Suppressor macrophage (primary cell): ENCODE measurements around the gene TRIM9.
"Not testable (repeated sequence)": the region's sequence is repeated elsewhere in the genome, so short reads cannot be mapped to it uniquely, and the experiment has no call there.

ENCODE experiments used
- DNase-seq, 4 experiments: peaks; one replicate each; pipeline ENCODE4 v3.0.0-alpha.2; 2020 to 2022

The TRIM9 gene

DNA sequence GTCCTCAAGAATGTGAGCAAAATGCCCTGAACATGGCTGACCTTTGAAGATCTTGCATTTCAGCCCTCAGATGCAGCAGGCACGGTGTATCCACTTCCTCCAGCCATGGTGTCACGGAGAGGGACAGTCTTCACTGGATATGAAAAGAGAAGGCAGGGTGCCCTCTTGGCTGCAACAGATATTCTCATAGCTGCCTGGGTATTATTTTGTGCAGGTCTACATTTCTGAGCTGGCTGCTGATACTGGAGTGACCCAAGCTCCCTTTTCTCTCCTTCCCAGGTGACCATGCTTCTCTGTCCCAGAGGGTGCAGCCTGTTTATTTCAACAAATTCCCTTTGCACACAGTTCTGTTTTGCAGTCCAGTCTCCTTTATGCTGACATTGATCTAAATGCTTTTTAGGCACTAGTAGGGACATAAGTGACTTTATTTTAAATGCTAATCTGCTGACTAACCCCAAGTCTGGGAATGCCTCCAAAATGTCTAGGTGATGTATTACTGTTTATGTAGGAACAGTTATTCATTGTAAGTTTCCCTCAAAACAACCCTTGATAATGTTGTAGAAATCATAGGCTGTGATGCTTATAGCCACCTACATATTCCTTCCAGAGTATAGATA lies 133.2 kb downstream of the TRIM9 start:
- peak in 3 of 4 experiments; percentile 18 to 29 (median 27) for DNase-seq

DNA sequence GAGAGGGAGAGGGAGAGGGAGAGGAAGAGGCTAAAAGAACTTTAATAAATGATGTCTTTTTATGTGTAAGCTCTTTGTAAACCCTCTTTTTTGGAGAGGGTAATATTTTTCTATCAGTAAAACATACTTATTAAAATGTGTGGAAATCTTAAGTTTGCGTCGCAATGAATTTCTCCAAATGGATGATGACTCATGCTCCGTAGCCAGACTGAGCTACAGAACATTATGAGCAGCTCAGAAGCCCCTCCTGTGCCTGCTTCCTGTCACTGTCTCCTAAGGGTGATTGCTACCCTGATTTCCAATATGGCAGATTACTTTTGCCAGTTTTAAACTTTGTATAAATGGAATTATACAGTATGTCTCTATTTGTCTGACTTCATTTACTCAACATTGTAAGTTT lies 137.6 kb downstream of the TRIM9 start:
- DNase-seq, result peak; percentile 11 to 48 (median 30)

DNA sequence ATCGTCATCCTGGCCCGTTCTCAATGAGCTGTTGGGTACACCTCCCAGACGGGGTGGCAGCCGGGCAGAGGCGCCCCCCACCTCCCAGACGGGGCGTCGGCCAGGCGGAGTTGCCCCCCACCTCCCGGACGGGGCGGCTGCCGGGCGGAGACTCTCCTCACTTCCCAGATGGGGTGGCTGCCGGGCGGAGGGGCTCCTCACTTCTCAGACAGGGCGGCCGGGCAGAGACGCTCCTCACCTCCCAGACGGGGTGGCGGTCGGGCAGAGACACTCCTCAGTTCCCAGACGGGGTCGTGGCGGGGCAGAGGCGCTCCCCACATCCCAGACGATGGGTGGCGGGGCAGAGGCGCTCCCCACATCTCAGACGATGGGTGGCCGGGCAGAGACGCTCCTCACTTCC lies 138.5 kb downstream of the TRIM9 start:
- DNase-seq, result not testable (repeated sequence)

DNA sequence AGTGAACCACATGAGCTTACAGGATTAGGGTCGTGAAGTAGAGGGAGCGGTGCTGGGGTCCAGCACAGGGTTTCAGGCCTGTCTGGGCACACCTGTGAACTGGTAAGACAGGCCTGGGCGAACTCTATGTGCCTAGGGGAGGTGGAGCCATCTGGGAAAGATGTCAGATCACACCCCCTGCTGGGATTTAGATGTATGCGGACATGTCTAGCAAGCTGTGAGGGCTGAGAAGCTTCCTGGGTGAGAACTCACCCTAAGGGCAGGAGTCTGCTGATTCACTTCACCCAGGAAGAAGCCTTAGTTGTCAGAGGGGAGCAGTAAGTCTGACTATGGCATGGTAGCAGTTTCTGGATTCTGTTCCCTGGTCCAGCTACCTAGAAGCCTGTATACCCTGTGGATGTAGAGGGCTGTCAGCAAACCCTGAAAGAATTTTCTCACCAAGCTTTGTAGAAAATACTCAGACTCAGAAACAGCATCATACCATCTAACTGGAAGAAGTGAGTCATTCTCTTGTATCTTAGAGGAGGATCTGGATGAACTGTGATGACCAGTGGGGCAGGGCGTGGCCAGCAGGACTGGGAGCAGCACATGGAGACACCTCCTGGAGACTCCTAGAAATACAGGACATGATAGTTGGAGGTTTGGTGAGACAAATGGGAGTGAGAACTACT lies 139.4 kb downstream of the TRIM9 start:
- peak; percentile 85 to 95 (median 88) for DNase-seq

DNA sequence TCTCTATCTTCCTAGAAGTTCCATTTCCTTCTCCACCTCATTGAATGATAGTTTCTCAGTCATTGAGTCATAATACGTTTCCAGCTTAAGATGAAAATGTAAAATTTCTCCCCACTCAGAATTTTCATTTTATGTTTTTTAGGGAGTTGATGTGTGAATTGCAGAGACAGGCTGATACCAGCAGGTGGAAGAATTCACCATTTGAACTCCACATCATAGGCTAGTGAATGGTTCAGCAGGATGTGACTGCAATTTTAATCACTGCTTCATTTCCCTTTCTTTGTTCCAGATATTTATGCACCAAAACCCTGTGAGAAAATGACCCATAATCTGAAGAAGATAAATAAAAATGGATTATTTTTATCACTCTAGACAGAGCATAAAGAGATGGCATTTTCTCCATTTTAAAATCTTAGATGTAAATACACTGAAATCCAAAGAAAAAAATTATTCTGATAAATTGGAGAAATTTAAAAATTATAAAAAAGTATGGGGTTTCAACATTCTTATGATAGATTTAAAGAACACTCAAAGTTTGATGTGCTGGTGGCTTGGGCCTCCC lies 140.0 kb downstream of the TRIM9 start:
- DNase-seq, result peak; percentile 24 to 67 (median 56)

DNA sequence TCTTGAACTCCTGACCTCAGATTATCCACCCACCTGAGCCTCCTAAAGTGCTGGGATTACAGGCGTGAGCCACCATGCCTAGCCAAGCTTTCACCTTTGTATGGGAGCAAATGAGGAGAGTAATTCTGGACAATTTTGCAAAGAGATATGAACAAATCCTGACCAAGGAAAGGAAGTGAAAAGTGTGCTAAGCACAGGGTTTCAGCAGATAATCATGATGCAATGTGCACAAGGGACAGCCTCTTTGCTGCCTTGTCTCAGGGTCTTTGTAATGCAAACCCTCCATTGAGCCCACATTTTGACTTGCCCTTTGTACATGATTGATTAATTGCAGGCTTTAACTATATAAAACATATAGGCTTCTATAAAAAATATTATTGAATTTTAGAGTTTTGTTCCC lies 141.4 kb downstream of the TRIM9 start:
- peak in 3 of 4 experiments; percentile 13 to 39 (median 21) for DNase-seq

DNA sequence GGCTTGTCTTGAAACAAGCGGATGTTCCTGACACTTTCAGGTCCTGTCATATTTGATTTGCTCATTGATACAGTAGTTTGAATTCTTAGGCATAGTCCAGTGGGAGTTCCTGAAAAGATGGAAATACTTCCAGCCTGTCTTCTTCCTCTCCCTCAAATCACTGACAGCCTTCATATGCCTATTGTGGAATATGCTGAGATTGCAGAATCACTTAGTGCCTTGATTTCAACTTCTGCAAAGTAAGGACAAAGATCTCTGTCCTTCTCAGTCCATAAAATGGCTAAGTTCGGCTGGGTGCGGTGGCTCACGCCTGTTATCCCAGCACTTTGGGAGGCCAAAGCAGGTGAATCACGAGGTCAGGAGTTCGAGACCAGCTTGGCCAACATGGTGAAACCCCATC lies 143.9 kb downstream of the TRIM9 start:
- DNase-seq, result peak; percentile 25 to 74 (median 46)

DNA sequence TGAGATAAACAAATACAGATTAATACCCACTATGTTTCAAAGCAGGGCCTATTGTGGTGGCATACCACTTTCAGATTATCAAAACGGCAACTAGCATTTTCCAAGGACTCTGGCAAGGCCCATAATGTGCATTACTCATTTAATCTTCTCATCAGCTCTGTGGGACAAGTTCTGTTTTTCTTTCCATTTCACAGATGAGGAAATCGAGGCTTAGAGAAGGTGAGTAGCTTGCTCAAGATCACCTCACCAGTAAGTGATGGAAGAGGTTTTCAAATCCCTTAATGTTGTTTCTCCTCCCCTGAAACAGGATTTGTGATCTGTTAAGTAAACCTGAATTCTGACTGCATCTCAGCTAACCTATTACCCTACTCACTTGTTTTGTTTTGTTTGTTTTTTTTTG lies 146.7 kb downstream of the TRIM9 start:
- DNase-seq, result no peak

DNA sequence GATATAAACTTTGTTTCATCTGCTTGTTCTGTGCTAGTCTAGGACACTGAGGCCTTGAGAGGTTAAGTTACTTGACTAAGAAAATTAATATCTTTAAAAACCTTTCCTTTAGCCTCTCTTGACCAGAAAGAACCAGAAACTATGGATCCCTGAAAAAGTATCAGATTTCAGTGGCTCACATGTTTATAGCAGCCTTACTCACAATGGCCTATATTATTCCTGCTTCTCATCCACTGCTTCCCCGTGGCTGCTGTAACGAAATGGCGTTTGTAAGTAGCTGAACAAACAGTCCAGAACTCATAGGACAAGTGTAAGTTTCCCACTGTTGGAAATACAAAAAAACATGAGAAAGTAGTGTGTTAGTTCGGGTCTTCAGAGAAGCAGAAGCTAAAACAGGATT lies 147.5 kb downstream of the TRIM9 start:
- DNase-seq, result no peak

DNA sequence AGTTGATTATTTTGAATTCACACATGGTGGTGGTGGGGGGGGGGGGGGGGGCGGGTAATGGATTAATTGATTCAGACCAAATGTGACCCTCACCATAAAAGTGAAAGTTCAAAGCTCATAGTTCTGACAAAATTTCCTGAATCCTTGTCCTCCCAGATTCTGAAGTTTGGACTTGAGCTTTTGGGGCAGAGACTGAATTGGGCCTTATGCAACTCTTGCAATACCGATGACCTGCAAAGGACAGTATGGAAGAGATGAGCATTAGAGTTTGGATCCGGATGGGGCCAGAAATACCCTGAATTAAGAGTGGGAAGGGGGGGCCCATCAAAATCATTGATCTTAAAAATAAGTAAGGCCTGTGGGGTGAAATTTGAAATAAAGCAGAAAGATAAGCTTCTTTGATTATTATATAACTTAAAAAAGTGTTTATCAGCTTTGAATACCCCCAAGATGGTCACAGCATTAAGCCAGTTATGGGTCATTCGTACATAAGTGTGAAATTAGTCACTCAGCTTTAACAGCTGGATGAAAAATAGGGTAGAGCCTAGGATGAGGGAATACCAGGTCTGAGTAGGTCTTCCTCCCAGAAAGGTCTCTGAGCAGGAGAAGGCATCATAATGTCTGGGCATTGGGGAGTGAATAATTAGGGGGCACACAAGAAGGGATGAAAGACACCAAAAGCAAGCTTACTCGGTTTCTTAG lies 148.5 kb downstream of the TRIM9 start:
- no peak for DNase-seq

DNA sequence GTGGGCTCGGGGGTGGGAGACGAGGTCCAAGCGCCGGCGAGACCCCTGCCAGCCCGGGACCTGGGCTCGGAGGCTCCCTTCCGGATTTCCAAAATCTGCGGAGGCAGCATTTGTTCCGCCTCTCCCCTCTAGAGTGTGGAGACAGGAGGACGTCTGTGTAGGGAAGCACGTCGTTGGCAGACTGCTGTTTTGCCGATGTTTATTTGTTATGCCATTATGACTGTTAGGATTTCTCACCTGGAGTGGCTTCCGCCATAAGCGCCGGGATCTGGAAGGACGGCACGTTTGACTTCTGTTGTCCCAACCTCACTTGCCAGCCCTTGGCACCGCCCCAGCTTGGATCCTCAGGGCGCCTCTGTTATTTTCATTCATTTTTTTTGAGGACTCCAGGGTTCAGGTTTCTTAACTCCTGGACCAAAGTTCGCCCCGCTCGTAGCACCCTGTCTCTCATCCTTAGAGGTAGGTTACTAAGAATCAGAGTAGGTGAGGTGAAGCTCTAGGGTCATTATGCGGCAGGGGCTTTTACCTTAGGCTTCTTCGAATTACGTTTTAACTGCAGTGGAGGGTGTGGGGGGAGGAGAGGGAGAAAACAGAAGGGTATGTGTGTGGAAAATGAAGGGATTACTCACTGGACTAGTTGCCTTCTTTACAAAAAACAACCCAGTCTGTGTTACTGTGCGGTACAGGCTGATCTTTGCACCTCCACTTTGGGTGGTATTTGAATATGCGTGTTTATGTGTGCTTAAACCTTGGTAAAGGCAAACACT lies 150.1 kb downstream of the TRIM9 start:
- DNase-seq, result peak in 1 of 4 experiments; percentile 73

DNA sequence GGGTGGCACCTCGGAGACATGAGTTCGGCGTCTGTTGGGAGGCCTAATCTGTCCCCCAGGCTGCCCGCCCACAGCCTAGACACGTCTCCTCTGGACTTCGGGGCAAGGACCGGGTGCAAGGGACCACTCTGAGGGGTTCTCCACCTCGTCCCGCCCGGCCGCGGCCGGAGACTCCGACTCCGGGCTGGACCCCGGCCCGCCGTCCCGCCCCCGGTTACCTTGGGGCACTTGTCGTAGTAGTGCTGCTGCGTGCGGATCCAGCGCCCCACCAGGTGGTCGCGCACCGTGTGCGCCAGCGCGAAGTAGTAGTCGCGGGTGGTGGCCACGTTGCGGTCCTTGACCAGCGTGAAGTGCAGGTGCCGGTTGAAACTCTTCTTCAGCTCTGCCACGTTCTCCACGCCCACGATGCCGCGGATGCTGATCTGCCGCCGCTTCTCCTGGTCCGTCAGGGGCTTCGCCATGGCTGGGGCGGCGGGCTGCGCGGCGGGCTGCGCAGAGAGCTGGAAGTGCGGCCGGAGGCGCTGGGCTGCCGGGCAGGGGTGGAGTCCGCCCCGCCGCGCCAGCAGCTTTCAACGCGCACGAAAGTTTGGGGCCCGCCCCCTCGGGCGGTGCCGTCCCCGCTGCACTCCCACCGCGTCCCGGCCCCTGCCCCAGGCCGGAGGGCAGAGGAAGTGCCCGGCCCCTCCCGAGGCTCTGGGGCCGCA lies 150.8 kb downstream of the TRIM9 start, which contains the start of gene PYGL:
Gene PYGL, minus strand, starts transcription at position 541 of the 704 bp plus-strand sequence. Its CDS starts 80 bp downstream, at position 461.
- DNase-seq, result peak; percentile 86 to 96 (median 92)

DNA sequence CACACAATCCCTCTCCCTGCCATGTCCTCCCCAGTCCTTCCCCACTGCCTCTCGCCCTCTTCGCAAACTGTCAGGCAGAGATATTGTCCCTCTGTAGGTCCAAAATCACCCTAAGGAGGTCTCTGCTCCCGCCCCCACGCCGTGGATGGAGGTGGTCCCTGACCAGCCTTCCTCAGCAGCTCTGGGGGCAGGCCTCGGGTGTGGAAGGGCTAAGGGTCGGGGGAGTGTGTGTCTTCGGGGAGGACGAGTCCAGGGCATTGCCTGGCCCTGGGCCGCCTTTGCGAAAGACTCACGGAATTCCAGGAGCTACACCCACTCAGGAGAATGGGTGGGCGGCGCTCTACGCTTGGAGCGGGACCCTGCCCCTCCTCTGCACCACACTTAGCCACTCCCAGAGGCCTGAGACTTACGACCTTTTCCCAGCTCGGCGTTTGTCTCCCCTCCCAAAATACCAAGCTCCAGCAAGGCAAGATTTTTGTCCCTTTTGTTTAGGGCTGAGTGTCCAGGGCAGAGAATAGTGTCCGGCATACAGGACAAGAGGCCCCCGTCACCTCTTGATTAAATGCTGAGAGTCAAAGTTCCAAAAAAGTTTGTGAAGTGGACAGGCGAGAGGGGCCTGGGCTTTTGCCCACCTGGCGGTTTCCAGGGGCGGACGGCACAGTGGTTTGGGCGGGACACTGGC lies 151.5 kb downstream of the TRIM9 start:
- DNase-seq, result peak in 3 of 4 experiments; percentile 22 to 56 (median 46)

DNA sequence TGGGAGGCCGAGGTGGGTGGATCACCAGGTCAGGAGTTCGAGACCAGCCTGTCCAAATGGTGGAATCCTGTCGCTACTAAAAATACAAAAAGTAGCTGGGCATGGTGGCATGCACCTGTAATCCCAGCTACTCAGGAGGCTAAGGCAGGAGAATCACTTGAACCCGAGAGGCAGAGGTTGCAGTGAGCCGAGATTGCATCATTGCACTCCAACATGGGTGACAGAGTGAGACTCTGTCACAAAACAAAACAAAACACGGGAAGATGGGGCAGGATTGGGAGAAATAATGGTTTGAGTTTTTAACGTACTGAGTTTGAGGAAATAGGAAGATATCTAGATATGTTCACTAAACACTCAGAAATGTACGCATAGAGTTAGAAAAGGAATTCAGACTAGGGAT lies 153.3 kb downstream of the TRIM9 start:
- DNase-seq, result not testable (repeated sequence)

DNA sequence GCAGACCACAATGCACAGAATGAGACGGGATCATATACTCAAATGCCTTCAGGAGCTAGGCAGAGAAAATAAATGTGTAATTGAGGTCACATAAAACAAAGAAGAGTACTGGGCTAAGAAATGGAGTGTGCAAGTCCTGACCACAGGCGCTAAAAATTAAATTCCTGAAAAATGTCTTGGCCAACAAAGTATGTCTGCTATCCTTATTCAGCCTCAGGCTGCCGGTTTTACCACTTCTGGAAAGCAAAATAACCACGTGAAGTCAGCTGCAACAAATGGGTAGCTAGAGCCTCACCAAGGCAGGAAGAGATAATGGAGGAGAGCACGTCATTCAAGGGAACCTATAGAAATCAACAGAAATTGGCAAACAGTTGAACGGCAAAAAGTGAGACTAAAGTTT lies 153.8 kb downstream of the TRIM9 start:
- DNase-seq, result no peak

DNA sequence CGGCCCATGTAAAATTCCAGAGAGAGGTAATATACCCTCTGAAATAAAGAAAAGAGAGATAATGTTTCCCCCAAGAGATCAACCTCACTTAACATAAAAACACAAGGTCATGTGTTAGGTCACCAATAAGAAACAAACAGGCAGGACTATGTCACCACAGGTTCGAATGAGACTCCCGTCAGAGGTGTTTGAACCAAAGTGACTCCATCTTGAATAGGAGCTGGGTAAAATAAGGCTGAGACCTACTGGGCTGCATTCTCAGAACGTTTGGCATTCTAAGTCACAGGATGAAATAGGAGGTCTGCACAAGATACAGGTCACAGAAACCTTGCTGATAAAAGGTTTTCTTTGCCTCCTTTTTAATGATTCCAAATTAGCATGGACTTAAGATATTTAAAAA lies 157.1 kb downstream of the TRIM9 start:
- no peak for DNase-seq

DNA sequence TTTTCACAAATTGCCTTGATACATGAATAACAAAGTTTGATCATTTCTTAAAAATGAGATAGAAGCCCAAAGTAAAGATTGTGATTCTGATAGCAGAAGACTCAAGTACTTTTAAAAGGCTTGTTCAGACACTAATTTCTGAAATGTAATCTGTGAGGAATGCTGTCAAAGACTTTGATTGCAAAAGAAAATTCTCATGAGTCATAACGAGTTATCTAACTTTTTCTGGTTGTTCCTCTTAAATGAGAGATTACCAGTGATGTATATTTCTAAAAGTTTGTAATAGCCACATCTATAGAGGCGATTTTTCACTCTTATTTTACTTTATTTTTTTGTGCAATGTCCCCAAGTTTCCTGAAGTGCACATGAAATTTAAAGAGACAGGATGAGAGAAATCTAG lies 157.6 kb downstream of the TRIM9 start:
- peak in 2 of 4 experiments; percentile 80 to 83 for DNase-seq

DNA sequence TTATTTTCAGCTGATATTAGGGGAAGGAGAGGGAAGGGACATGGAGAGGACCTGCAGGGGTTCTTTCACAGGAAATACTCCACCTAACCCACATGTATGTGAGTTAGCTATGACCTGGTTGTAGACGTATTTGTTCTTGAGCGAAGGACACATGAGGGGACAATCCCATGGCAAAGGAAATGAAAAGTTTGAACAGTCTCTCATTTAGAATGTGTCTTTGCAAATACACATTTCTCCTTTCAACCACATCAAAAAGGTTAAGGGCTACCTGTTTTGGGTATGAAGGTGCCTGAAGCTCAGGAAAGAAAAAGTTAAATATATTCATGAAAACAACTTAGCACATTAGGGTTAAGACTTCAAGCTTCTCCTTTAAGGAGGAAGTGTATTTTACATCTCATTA lies 158.0 kb downstream of the TRIM9 start:
- peak in 2 of 4 experiments; percentile 9 to 12 for DNase-seq

DNA sequence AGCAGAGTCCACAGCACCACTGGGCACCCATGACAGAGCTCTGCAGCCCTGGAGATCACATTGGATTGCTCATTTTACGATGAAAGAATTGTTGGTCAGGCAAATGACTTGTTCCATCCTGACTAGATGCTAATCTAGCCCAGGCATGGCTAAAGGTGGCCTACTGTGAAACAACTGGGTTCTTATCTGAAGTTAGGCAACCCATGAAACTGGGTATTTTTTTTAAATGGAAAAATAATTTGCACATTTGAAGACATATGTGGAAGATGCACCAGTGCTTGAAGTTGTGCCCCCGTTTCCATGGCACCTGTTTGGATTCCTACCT lies 158.9 kb downstream of the TRIM9 start:
- no peak for DNase-seq

DNA sequence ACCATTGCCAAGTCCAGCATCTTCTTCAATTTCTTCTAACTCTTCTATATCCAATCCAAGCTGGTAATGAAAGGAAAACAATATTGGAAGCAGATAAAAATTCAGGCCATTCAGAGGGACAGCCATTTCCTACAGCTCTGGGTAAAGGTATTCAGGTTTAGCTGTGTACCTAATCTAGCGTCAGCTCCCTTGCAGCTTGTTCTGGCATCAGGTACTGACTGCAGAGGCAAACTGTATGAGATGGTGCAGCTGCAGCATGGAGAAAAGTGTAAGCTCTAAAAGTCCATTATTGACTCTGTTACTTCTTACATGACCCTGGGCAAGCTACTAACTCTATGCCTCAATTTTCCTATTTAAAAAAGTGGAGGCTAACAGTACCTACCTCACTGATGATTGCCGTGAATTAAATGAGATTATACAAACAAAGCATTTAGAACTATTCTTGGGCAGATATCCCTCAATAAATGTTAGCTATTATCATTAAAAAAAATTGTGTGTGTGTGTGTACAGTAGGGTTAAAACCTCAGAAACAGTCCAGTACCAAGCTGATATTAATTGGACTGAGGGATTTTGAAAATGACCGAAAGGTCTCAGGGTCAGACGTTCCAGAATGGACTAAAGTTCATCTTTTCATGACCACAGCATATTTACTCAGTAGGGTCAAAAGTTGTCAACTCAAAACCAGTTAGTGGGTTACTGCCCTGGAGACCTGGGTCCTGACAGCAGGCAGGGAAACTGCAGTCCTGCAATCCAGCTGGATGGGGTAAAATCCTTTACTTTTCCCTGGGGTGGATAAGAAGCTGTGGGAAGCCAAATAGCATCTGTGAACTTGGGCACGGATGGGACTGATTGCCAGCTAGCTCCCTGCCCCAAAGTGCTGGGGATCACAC lies 159.5 kb downstream of the TRIM9 start:
- DNase-seq, result no peak
